HepG2 (cell line): Measurements from ENCODE around the gene GRIN2C. TPM values are rescaled to one million over a fixed set of nuclear protein-coding genes. Genes with fewer than 3 reads are reported as not detected.

Experiments
- ATAC-seq: fragments of 200-7000 bp; cut with Tn5 transposase; 3 replicates; pipeline ENCODE4 v1.9.1; 2020; ENCODE audit warnings: mild to moderate bottlenecking, moderate library complexity
- BruUV-seq: library from RNA; stranded (reverse); fragments of 400-500 nt; replicated peaks from 2 replicates; lab custom pipeline; 2021; lab: Mats Ljungman, UMichigan
- CTCF ChIA-PET: fragments of 300-600 bp; formaldehyde crosslinking; extraction: SDS; loops from one replicate; lab custom pipeline; 2021; ENCODE audit warnings: low total read pairs, inconsistent platforms, low intra/inter-chr PET ratio; lab: Yijun Ruan, JAX
- POLR2A ChIA-PET: fragments of 350-600 bp; sonication (Branson Sonifier 250); formaldehyde crosslinking; loops from one replicate; lab custom pipeline; 2020; ENCODE audit warnings: antibody characterized with exemption, inconsistent platforms; lab: Yijun Ruan, JAX
- DNase-seq: peaks from one replicate; pipeline ENCODE4 v3.0.0-alpha.2; 2015; ENCODE audit warnings: low spot score
- FAIRE-seq: peaks from 3 replicates; lab custom pipeline; 2011; peaks lifted over from hg19 to GRCh38; lab: Jason Lieb, UNC
- H2AFZ ChIP-seq: one replicate; pipeline ENCODE4 v1.6.1; 2011; ENCODE audit warnings: low read length, inconsistent platforms
- H3K27ac ChIP-seq: fragments of 300-600 bp; 3 replicates; pipeline ENCODE4 v1.8.0; 2011; ENCODE audit warnings: mixed run types, mild to moderate bottlenecking, mixed read lengths, low read length, inconsistent platforms; ENCODE audit not compliant: insufficient read depth; ENCODE audit errors: extremely low read length
- H3K27me3 ChIP-seq, 2 experiments: fragments of 200-600 bp in 1 of 2; 2 replicates in 1 of 2; 3 replicates in 1 of 2; pipeline versions ENCODE4 v1.6.0 to v1.8.0; 2011; ENCODE audit warnings: low read length in 2 of 2, mild to moderate bottlenecking in 2 of 2, moderate library complexity in 2 of 2, inconsistent platforms in 1 of 2; ENCODE audit not compliant: insufficient read depth in 2 of 2, control insufficient read depth in 1 of 2
- H3K36me3 ChIP-seq, 2 experiments: fragments of 200-600 bp in 1 of 2; replicated peaks in 1 of 2; 2 replicates in 1 of 2; 3 replicates in 1 of 2; pipeline versions ENCODE4 v1.5.1 to v1.8.0; 2011; ENCODE audit warnings: low read length in 2 of 2, inconsistent platforms in 1 of 2; ENCODE audit not compliant: insufficient read depth in 2 of 2, control insufficient read depth in 1 of 2
- H3K4me1 ChIP-seq: 2 replicates; pipeline ENCODE4 v1.5.1; 2012; ENCODE audit warnings: low read length, inconsistent platforms; ENCODE audit not compliant: insufficient read depth
- H3K4me2 ChIP-seq: 2 replicates; pipeline ENCODE4 v1.6.0; 2011; ENCODE audit warnings: low read depth, low read length, inconsistent platforms
- H3K4me3 ChIP-seq, 3 experiments: fragments of 200-600 bp in 1 of 3; sonication (generic), shearing (Covaris generic) in 1 of 3; replicated peaks in 1 of 3; 2 replicates each; pipeline ENCODE4 v1.5.1; 2011 to 2016; ENCODE audit warnings: low read length in 3 of 3, inconsistent platforms in 2 of 3, low read depth in 2 of 3, mild to moderate bottlenecking in 2 of 3, control low read depth in 1 of 3, mixed read lengths in 1 of 3; ENCODE audit not compliant: insufficient read depth in 1 of 3
- H3K79me2 ChIP-seq: one replicate; pipeline ENCODE4 v1.6.1; 2011; ENCODE audit warnings: low read length, inconsistent platforms; ENCODE audit not compliant: insufficient read depth
- H3K9ac ChIP-seq: 2 replicates; pipeline ENCODE4 v1.6.0; 2011; ENCODE audit warnings: mild to moderate bottlenecking, low read depth, low read length, inconsistent platforms; ENCODE audit not compliant: insufficient read depth
- H3K9me3 ChIP-seq: 2 replicates; pipeline ENCODE4 v1.5.1; 2012; ENCODE audit warnings: mild to moderate bottlenecking, low read length
- H4K20me1 ChIP-seq: 2 replicates; pipeline ENCODE4 v1.6.0; 2011; ENCODE audit warnings: inconsistent platforms, mild to moderate bottlenecking, low read length, moderate library complexity; ENCODE audit not compliant: insufficient read depth
- AGO2 ChIP-seq: fragments of 200-400 bp; formaldehyde crosslinking; optimal IDR thresholded peaks from 2 replicates; pipeline ENCODE3; 2017; ENCODE audit warnings: mild to moderate bottlenecking, low read depth, low read length, moderate library complexity
- NFIC ChIP-seq: IDR thresholded peaks from 2 replicates; pipeline ENCODE4 v1.6.1; 2012; ENCODE audit warnings: mild to moderate bottlenecking, low read length, inconsistent platforms
- PCBP2 ChIP-seq: fragments of 200-400 bp; formaldehyde crosslinking; optimal IDR thresholded peaks from 2 replicates; pipeline ENCODE3; 2018; ENCODE audit warnings: low read length, low read depth; ENCODE audit not compliant: poor library complexity, severe bottlenecking
- PREB ChIP-seq: sonication (generic); formaldehyde crosslinking; IDR thresholded peaks from 2 replicates; pipeline ENCODE4 v1.4.0; 2020; ENCODE audit warnings: missing genetic modification reagents
- PRPF4 ChIP-seq: fragments of 200-400 bp; formaldehyde crosslinking; IDR thresholded peaks from 2 replicates; pipeline ENCODE4 v1.6.1; 2016; ENCODE audit warnings: low read length, low read depth; ENCODE audit not compliant: poor library complexity, severe bottlenecking
- YEATS2 ChIP-seq: sonication (generic); formaldehyde crosslinking; IDR thresholded peaks from 2 replicates; pipeline ENCODE4 v1.4.0; 2020; ENCODE audit warnings: missing genetic modification reagents, borderline replicate concordance
- ZBTB25 ChIP-seq: IDR thresholded peaks from 2 replicates; pipeline ENCODE4 v1.6.1; 2018; ENCODE audit warnings: missing genetic modification reagents
- ZBTB33 ChIP-seq: sonication (generic); formaldehyde crosslinking; IDR thresholded peaks from 2 replicates; pipeline ENCODE4 v1.4.0; 2020; ENCODE audit warnings: missing genetic modification reagents
- ZHX1 ChIP-seq: sonication (generic); formaldehyde crosslinking; IDR thresholded peaks from 2 replicates; pipeline ENCODE4 v1.8.1; 2022; ENCODE audit warnings: low read depth, mild to moderate bottlenecking, missing genetic modification reagents
- ZNF280B ChIP-seq: sonication (generic); formaldehyde crosslinking; IDR thresholded peaks from 2 replicates; pipeline ENCODE4 v1.5.0; 2020; ENCODE audit warnings: missing genetic modification reagents, mild to moderate bottlenecking, borderline replicate concordance
- ZNF589 ChIP-seq: sonication (generic); formaldehyde crosslinking; conservative IDR thresholded peaks from 2 replicates; pipeline ENCODE4 v1.8.0; 2022; ENCODE audit warnings: mild to moderate bottlenecking, moderate library complexity, missing genetic modification reagents
- ZNF761 ChIP-seq: sonication (generic); formaldehyde crosslinking; conservative IDR thresholded peaks from 2 replicates; pipeline ENCODE4 v1.4.0; 2020; ENCODE audit warnings: mild to moderate bottlenecking, missing genetic modification reagents
- ZNF766 ChIP-seq: sonication (generic); formaldehyde crosslinking; IDR thresholded peaks from 2 replicates; pipeline ENCODE4 v1.5.0; 2020; ENCODE audit warnings: missing genetic modification reagents, borderline replicate concordance
- ZNF775 ChIP-seq: sonication (generic); formaldehyde crosslinking; IDR thresholded peaks from 2 replicates; pipeline ENCODE4 v1.4.0; 2020; ENCODE audit warnings: missing genetic modification reagents, mild to moderate bottlenecking, moderate library complexity, borderline replicate concordance
- WGBS: methylation state at CpG from one replicate; pipeline ENCODE4 v1.1.6; 2017; ENCODE audit warnings: low lambda C conversion rate; 5-methylcytosine and 5-hydroxymethylcytosine counted together
- in situ Hi-C: cut with HindIII; loops from 2 replicates; pipeline ENCODE4 v1.10.0; 2017; ENCODE audit warnings: low pct_unique_long_range_greater_than_20kb; ENCODE audit not compliant: extremely low pct_ligation_motif_present
- intact Hi-C: fragments of 100-400 bp; cut with micrococcal nuclease; formaldehyde crosslinking; loops from one replicate; pipeline ENCODE4 v1.10.0; 2022; ENCODE audit not compliant: unreplicated experiment
- polyA plus RNA-seq, 8 experiments: library from polyadenylated mRNA; depleted of rRNA in 3 of 8; stranded (reverse) in 7 of 8; unstranded in 1 of 8; fragments of >200 nt; fragmentation: Illumina TruSeq in 4 of 8; extraction: Trizol in 4 of 8; gene quantifications; 2 replicates each; pipeline versions ENCODE4 v1.2.1 to v1.2.3, GENCODE V29; 2011 to 2016; ENCODE audit warnings: low read depth in 4 of 8, missing spikeins in 1 of 8, mixed read lengths in 1 of 8; ENCODE audit not compliant: insufficient read depth in 1 of 8
- total RNA-seq, 5 experiments: library from RNA; depleted of rRNA; stranded (reverse); fragments of >200 nt; fragmentation: Illumina TruSeq; extraction: Trizol; gene quantifications; 2 replicates each; pipeline ENCODE4 v1.2.3, GENCODE V29; 2016; ENCODE audit warnings: low read depth in 1 of 5

Gene GRIN2C
- total and polyA plus RNA-seq, 2 of the 13 experiments (the other 11 are each of a cell fraction or from before 2014, with no cell fraction given), result 0.03 to 0.11 TPM

GRCh38 chr17:74810699-74811485 lies 48.8 kb downstream of the GRIN2C start:
- Histone ChIP-seq H3K4me3 (no peak overlapping the region), H3K27ac (no peak overlapping the region), H3K36me3 (peaks cover 0 to 1% of the 10 kb centered on the region in 2 experiments; a peak in 2 of 5 replicates), H3K4me2 (no peak overlapping the region), H3K9me3 (no peaks in the 10 kb centered on the region), H3K27me3 (no peaks in the 10 kb centered on the region), H2AFZ (no peak overlapping the region), H3K4me1 (peaks cover 6% of the 10 kb centered on the region), H3K9ac (no peak overlapping the region), H4K20me1 (no peaks in the 10 kb centered on the region), H3K79me2 (no peaks in the 10 kb centered on the region)
- BruUV-seq, result no TSS peak
- ATAC-seq, result no peak
- no peak for FAIRE-seq
- in situ Hi-C loops, result no loop called here
- ChIA-PET POLR2A (no interaction called here), CTCF (no interaction called here)
- WGBS, result 93% methylated on average over 15 of the region's 15 CpGs
- intact Hi-C loops, result no loop called here
- DNase-seq, result no peak
- TF ChIP-seq ZBTB25 (CRISPR knock-in tag) (no peak), AGO2 (no peak), ZHX1 (no peak), YEATS2 (CRISPR knock-in tag) (no peak), PRPF4 (no peak), ZBTB33 (CRISPR knock-in tag) (no peak), ZNF589 (CRISPR knock-in tag) (no peak), PCBP2 (no peak), ZNF766 (CRISPR knock-in tag) (no peak), PREB (no peak), ZNF775 (CRISPR knock-in tag) (no peak), ZNF280B (CRISPR knock-in tag) (no peak), ZNF761 (CRISPR knock-in tag) (no peak), NFIC (no peak)
